A549 (cell line): Measurements from ENCODE around the gene LRCOL1. TPM values are rescaled to one million over a fixed set of nuclear protein-coding genes. Genes with fewer than 3 reads are reported as not detected.

ENCODE experiments used
- ATAC-seq, 2 experiments: fragments of 200-7000 bp in 1 of 2; fragments of >200 bp in 1 of 2; cut with Nextera tagmentation in 1 of 2; cut with Tn5 transposase in 1 of 2; 3 replicates each; pipeline versions ENCODE4 v1.8.0 to v1.9.1; 2018 to 2020; ENCODE audit warnings: mild to moderate bottlenecking in 1 of 2, moderate library complexity in 1 of 2
- CTCF ChIA-PET: fragments of 300-600 bp; sonication (Branson Sonifier 250); formaldehyde crosslinking; extraction: SDS; loops from one replicate; lab custom pipeline; 2021; ENCODE audit warnings: antibody characterized with exemption, inconsistent platforms; lab: Yijun Ruan, JAX
- POLR2A ChIA-PET: fragments of 350-600 bp; formaldehyde crosslinking; extraction: SDS; loops from one replicate; lab custom pipeline; 2021; ENCODE audit warnings: antibody characterized with exemption, inconsistent platforms; lab: Yijun Ruan, JAX
- DNase-seq, 2 experiments: peaks; one replicate each; pipeline versions ENCODE4 v3.0.0 to v3.0.0-alpha.2; 2011 to 2016; ENCODE audit warnings: low read depth in 1 of 2, low spot score in 1 of 2
- FAIRE-seq: peaks from 2 replicates; lab custom pipeline; 2011; peaks lifted over from hg19 to GRCh38; lab: Jason Lieb, UNC
- H3K27ac ChIP-seq, 2 experiments: fragments of >200 bp; sonication (Bioruptor Twin); formaldehyde crosslinking; 3 replicates each; pipeline ENCODE4 v1.5.1; 2016 to 2017
- H3K4me1 ChIP-seq: fragments of >200 bp; sonication (Bioruptor Twin); formaldehyde crosslinking; 3 replicates; pipeline ENCODE4 v1.6.1; 2016
- H3K4me2 ChIP-seq: fragments of >200 bp; sonication (Bioruptor Twin); formaldehyde crosslinking; 3 replicates; pipeline ENCODE4 v1.6.1; 2016
- H3K4me3 ChIP-seq: fragments of >200 bp; sonication (Bioruptor Twin); formaldehyde crosslinking; 3 replicates; pipeline ENCODE4 v1.5.1; 2016
- H3K9me3 ChIP-seq: fragments of >200 bp; sonication (Bioruptor Twin); formaldehyde crosslinking; 3 replicates; pipeline ENCODE4 v1.6.1; 2016
- BCL3 ChIP-seq: fragments of >200 bp; sonication (Bioruptor Twin); formaldehyde crosslinking; IDR thresholded peaks from 3 replicates; pipeline ENCODE4 v1.6.1; 2016
- EP300 ChIP-seq, 2 experiments: fragments of >200 bp; sonication (Bioruptor Twin); formaldehyde crosslinking; IDR thresholded peaks; 2 replicates in 1 of 2; 3 replicates in 1 of 2; pipeline ENCODE4 v1.6.1; 2016 to 2017
- FOSB ChIP-seq: fragments of 250-450 bp; sonication (Bioruptor Pico); IDR thresholded peaks from 2 replicates; pipeline ENCODE4 v1.5.0; 2020; ENCODE audit warnings: mild to moderate bottlenecking, moderate library complexity
- FOSL2 ChIP-seq, 2 experiments: fragments of 450-650 bp in 1 of 2; fragments of >200 bp in 1 of 2; sonication (Bioruptor Twin) in 1 of 2; formaldehyde crosslinking; IDR thresholded peaks; 2 replicates each; pipeline versions ENCODE4 v1.5.0 to v1.6.1; 2016 to 2020; ENCODE audit warnings: mild to moderate bottlenecking in 1 of 2, moderate library complexity in 1 of 2
- HEYL ChIP-seq: fragments of 250-450 bp; sonication (Bioruptor Pico); IDR thresholded peaks from 2 replicates; pipeline ENCODE4 v1.8.0; 2021; ENCODE audit warnings: mild to moderate bottlenecking, moderate library complexity
- HOXA7 ChIP-seq: fragments of 250-450 bp; sonication (Bioruptor Pico); IDR thresholded peaks from 2 replicates; pipeline ENCODE4 v1.5.0; 2020; ENCODE audit warnings: mild to moderate bottlenecking, moderate library complexity
- HOXB5 ChIP-seq: fragments of 250-450 bp; sonication (Bioruptor Pico); IDR thresholded peaks from 2 replicates; pipeline ENCODE4 v1.5.0; 2020; ENCODE audit warnings: mild to moderate bottlenecking, moderate library complexity
- JUNB ChIP-seq: fragments of >200 bp; sonication (Bioruptor Twin); formaldehyde crosslinking; IDR thresholded peaks from 2 replicates; pipeline ENCODE4 v1.6.1; 2016
- KDM5A ChIP-seq: fragments of 200-600 bp; sonication (generic); IDR thresholded peaks from 2 replicates; pipeline ENCODE4 v1.6.1; 2016; ENCODE audit warnings: antibody characterized with exemption, mild to moderate bottlenecking
- MAFK ChIP-seq: fragments of 450-650 bp; IDR thresholded peaks from 2 replicates; pipeline ENCODE4 v1.6.1; 2014; ENCODE audit not compliant: partially characterized antibody
- MAZ ChIP-seq: fragments of 150-350 bp; IDR thresholded peaks from 2 replicates; pipeline ENCODE4 v1.6.1; 2014; ENCODE audit warnings: antibody characterized with exemption, low read depth, low read length, borderline replicate concordance
- PHF8 ChIP-seq: fragments of 200-600 bp; sonication (generic); IDR thresholded peaks from 2 replicates; pipeline ENCODE4 v1.6.1; 2016; ENCODE audit warnings: low read depth, mild to moderate bottlenecking, antibody characterized with exemption, moderate library complexity, borderline replicate concordance
- POLR2A ChIP-seq: IDR thresholded peaks from 2 replicates; pipeline ENCODE4 v1.6.1; 2012; ENCODE audit warnings: mild to moderate bottlenecking, low read length
- RCOR1 ChIP-seq: fragments of 150-350 bp; IDR thresholded peaks from 2 replicates; pipeline ENCODE4 v1.6.1; 2014; ENCODE audit warnings: antibody characterized with exemption, low read length, low read depth
- SMC3 ChIP-seq: fragments of >200 bp; sonication (Bioruptor Twin); formaldehyde crosslinking; IDR thresholded peaks from 3 replicates; pipeline ENCODE4 v1.6.1; 2018; ENCODE audit warnings: inconsistent platforms
- SREBF2 ChIP-seq: fragments of 450-650 bp; IDR thresholded peaks from 2 replicates; pipeline ENCODE4 v1.6.1; 2014; ENCODE audit warnings: mild to moderate bottlenecking, moderate library complexity
- ZC3H11A ChIP-seq: fragments of 450-650 bp; IDR thresholded peaks from 2 replicates; pipeline ENCODE4 v1.6.1; 2014; ENCODE audit warnings: antibody characterized with exemption, mild to moderate bottlenecking
- ZFP36 ChIP-seq: fragments of 450-650 bp; IDR thresholded peaks from 2 replicates; pipeline ENCODE4 v1.6.1; 2014; ENCODE audit warnings: borderline replicate concordance; ENCODE audit not compliant: partially characterized antibody
- ZNF302 ChIP-seq: fragments of 250-450 bp; sonication (Bioruptor Pico); IDR thresholded peaks from 2 replicates; pipeline ENCODE4 v1.9.0; 2021; ENCODE audit warnings: inconsistent platforms, mild to moderate bottlenecking, moderate library complexity
- ZSCAN20 ChIP-seq: fragments of 250-450 bp; sonication (Bioruptor Pico); IDR thresholded peaks from 2 replicates; pipeline ENCODE4 v1.8.0; 2022; ENCODE audit warnings: mild to moderate bottlenecking, moderate library complexity
- WGBS: methylation state at CpG from one replicate; pipeline ENCODE4 v1.1.6; 2017; ENCODE audit errors: missing lambda C conversion rate; 5-methylcytosine and 5-hydroxymethylcytosine counted together
- polyA plus RNA-seq, 4 experiments: library from polyadenylated mRNA; depleted of rRNA in 3 of 4; stranded (reverse); fragments of >200 nt; fragmentation: RNase III in 1 of 4; extraction: RNeasy Plus Mini Kit Qiagen cat#74134 plus additional on column Dnase treatment in 1 of 4; gene quantifications; 2 replicates in 3 of 4; 3 replicates in 1 of 4; pipeline ENCODE4 v1.2.3, GENCODE V29; 2011 to 2017
- TF ChIP-seq, protein P1 (sequence below): fragments of >200 bp; sonication (Bioruptor Twin); formaldehyde crosslinking; IDR thresholded peaks from 2 replicates; pipeline ENCODE4 v1.6.1; 2016

Gene LRCOL1
- polyA plus RNA-seq, 2 of the 4 experiments (the other 2 are of a cell fraction) = not detected

GRCh38 chr12:132556801-132557200 lies 53.6 kb downstream of the LRCOL1 start:
- FAIRE-seq (no peak), ATAC-seq (no peak), DNase-seq (no peak)
- Histone ChIP-seq H3K9me3 (no peaks in the 10 kb centered on the region), H3K27ac (no peak overlapping the region), H3K4me2 (no peak overlapping the region), H3K4me1 (peaks cover 10% of the 10 kb centered on the region; the same call in 2 of the 3 replicates), H3K4me3 (no peak overlapping the region)
- 84% methylated on average over 9 of the region's 17 CpGs for WGBS
- CTCF ChIA-PET = interaction anchor here (0.8 to 9.0 kb wide), 2 partner anchors 81 to 142 kb away, joined by 3 to 108 read pairs; no protein-coding TSS in a partner anchor
- TF ChIP-seq PHF8 = no peak
- TF ChIP-seq, protein P1, sequence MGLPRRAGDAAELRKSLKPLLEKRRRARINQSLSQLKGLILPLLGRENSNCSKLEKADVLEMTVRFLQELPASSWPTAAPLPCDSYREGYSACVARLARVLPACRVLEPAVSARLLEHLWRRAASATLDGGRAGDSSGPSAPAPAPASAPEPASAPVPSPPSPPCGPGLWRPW = no peak
- TF ChIP-seq ZNF302 = no peak
- TF ChIP-seq FOSL2 (IDR thresholded peaks at IDR 0.05) = no peak
- no peak for TF ChIP-seq FOSL2 (CRISPR knock-in tag; IDR thresholded peaks at IDR 0.05)
- TF ChIP-seq FOSB (CRISPR knock-in tag) = no peak
- POLR2A ChIA-PET = no interaction called here

DNA sequence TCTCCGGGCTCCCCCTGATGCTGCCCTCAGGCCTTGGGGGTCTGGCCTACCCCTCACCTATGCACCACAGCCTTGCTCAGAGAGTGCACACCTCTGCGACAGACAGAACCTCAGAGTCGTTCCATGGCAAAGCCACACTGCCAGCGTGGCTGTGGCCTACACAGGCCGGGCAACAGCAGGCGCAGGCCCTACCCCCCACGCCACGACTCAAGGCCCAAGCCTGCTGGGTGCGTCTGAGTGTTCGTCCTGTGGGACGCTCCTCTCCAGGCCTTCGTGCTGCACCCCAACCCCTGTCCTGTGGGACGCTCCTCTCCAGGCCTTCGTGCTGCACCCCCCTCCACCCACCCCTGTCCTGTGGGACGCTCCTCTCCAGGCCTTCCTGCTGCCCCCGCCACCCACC lies 54.2 kb downstream of the LRCOL1 start:
- no peak for DNase-seq
- no peak overlapping the region for H3K4me3 ChIP-seq
- 90% methylated on average over 11 of the region's 16 CpGs for WGBS
- FAIRE-seq = no peak
- no peak overlapping the region for H3K27ac ChIP-seq
- ChIA-PET POLR2A (no interaction called here), CTCF (interaction anchor here (1.5 to 3.2 kb wide), 2 partner anchors 57 to 141 kb away, joined by 3 to 26 read pairs; no protein-coding TSS in a partner anchor)
- ATAC-seq = no peak
- H3K4me2 ChIP-seq = no peak overlapping the region
- peaks cover 7% of the 10 kb centered on the region; the same call in 2 of the 3 replicates for H3K4me1 ChIP-seq
- TF ChIP-seq EP300 (IDR thresholded peaks at IDR 0.05) = no peak
- TF ChIP-seq ZSCAN20 = no peak
- no peak for TF ChIP-seq SREBF2
- TF ChIP-seq, protein P1 = no peak
- TF ChIP-seq HOXB5 (CRISPR knock-in tag) = no peak
- TF ChIP-seq SMC3 = no peak
- no peak for TF ChIP-seq ZC3H11A
- TF ChIP-seq MAZ = no peak
- TF ChIP-seq MAFK = no peak
- no peaks in the 10 kb centered on the region for H3K9me3 ChIP-seq

- no peak overlapping the region for H3K4me2 ChIP-seq
- no peak for ATAC-seq
- H3K4me1 ChIP-seq = peaks cover 2% of the 10 kb centered on the region; the same call in 1 of the 3 replicates
- 94% methylated on average over 13 of the region's 13 CpGs for WGBS
- H3K9me3 ChIP-seq = no peaks in the 10 kb centered on the region
- POLR2A ChIA-PET = no interaction called here
- TF ChIP-seq ZFP36 = no peak
- TF ChIP-seq HOXA7 (CRISPR knock-in tag) = no peak
- TF ChIP-seq BCL3 = no peak
- TF ChIP-seq KDM5A = no peak
- TF ChIP-seq ZSCAN20 = no peak
- TF ChIP-seq EP300 (IDR thresholded peaks at IDR 0.05) = no peak
- TF ChIP-seq HEYL = no peak
- no peak for TF ChIP-seq RCOR1
- TF ChIP-seq POLR2A = no peak
- no peak for TF ChIP-seq JUNB
- no peak overlapping the region for H3K27ac ChIP-seq
- no peak overlapping the region for H3K4me3 ChIP-seq
- DNase-seq = no peak
- no peak for FAIRE-seq
- CTCF ChIA-PET = interaction anchor here (1.2 to 3.2 kb wide), 5 partner anchors 13 to 141 kb away, joined by 3 to 26 read pairs (median 4); no protein-coding TSS in a partner anchor
These were observed 54.7 kb downstream of the LRCOL1 start for GRCh38 chr12:132555686-132556085.
